Liver (tissue), 3 donors: ENCODE results near the gene ABHD12B.

ENCODE experiments used
- EGR1 ChIP-seq, 2 donors: IDR thresholded peaks; 2 replicates each; pipeline ENCODE4 v1.6.1; 2016 to 2018; ENCODE audit warnings: antibody characterized with exemption in 2 of 2, low read depth in 2 of 2
- HNF4A ChIP-seq, 2 donors: conservative IDR thresholded peaks; 2 replicates each; pipeline ENCODE4 v1.6.1; 2016; ENCODE audit warnings: antibody characterized with exemption in 2 of 2, mild to moderate bottlenecking in 2 of 2
- RAD21 ChIP-seq, 2 donors: IDR thresholded peaks; 2 replicates each; pipeline ENCODE4 v1.6.1; 2016; ENCODE audit warnings: antibody characterized with exemption in 2 of 2, mild to moderate bottlenecking in 2 of 2
- SP1 ChIP-seq: IDR thresholded peaks from 2 replicates; pipeline ENCODE4 v1.6.1; 2018; ENCODE audit warnings: antibody characterized with exemption, mild to moderate bottlenecking
- TAF1 ChIP-seq: conservative IDR thresholded peaks from 2 replicates; pipeline ENCODE4 v1.6.1; 2016; ENCODE audit warnings: antibody characterized with exemption, mild to moderate bottlenecking
- YY1 ChIP-seq: IDR thresholded peaks from 2 replicates; pipeline ENCODE4 v1.6.1; 2016; ENCODE audit warnings: antibody characterized with exemption, mild to moderate bottlenecking
- ZBTB33 ChIP-seq: IDR thresholded peaks from 2 replicates; pipeline ENCODE4 v1.6.1; 2016; ENCODE audit warnings: antibody characterized with exemption
- TF ChIP-seq, protein P1 (sequence below): IDR thresholded peaks from 2 replicates; pipeline ENCODE4 v1.6.1; 2016; ENCODE audit warnings: antibody characterized with exemption
- TF ChIP-seq, protein P2 (sequence below): IDR thresholded peaks from 2 replicates; pipeline ENCODE4 v1.6.1; 2016; ENCODE audit warnings: antibody characterized with exemption
- TF ChIP-seq, protein P3 (sequence below): fragments of 150-350 bp; IDR thresholded peaks from 2 replicates; pipeline ENCODE4 v1.5.1; 2017; ENCODE audit warnings: improper control_type of control experiment, low read depth, low read length; ENCODE audit not compliant: missing input control
- TF ChIP-seq, protein P4 (sequence below): IDR thresholded peaks from 2 replicates; pipeline ENCODE4 v1.6.1; 2016; ENCODE audit warnings: antibody characterized with exemption, mild to moderate bottlenecking
- donor health status: healthy.
- donor health status: healthy.

DNA sequence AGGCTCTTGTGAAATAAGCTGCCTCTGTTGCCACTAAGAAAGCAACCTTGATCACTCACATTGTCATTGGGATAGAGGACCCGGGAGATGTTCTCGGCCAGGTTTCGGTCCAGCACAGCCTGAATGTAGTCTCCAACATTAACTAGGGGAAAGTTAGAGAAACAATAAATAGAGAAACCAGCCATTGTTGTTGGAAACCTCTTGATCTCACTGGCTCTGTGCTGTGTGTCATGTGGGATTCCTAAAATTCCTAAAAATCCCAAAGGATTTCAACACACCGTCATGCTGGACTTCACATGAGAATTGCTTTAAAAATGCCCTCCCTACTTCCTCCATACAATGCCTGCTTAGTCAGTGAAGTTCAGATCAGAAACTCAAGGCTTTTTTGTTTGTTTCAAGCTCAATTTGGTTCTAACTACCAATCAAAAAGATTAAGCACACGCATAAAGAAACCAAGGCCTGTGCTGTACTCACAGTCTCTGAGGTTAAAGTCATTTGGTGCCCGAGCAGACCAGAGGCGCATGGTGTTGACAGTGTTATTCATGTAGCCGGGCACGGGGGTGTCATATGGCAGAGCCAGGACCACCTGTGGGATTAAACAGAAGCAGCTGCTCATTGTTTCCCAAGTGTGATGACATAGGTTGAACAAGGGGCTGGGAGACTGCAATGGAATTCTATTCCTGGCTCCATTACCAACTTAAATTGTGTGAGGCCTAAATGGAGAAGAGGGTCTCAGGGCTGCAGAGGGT lies 48.8 kb downstream of the ABHD12B start:
- TF ChIP-seq, protein P1, sequence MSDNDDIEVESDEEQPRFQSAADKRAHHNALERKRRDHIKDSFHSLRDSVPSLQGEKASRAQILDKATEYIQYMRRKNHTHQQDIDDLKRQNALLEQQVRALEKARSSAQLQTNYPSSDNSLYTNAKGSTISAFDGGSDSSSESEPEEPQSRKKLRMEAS = no peak
- TF ChIP-seq YY1 (no peak), HNF4A (conservative IDR thresholded peaks at IDR 0.05) (peak; percentile 10), RAD21 (IDR thresholded peaks at IDR 0.05) (no peak), EGR1 (IDR thresholded peaks at IDR 0.05; ENCODE audit: low read depth in 2 of 2) (no peak), ZBTB33 (no peak), TAF1 (no peak), SP1 (no peak)
- TF ChIP-seq, protein P2, sequence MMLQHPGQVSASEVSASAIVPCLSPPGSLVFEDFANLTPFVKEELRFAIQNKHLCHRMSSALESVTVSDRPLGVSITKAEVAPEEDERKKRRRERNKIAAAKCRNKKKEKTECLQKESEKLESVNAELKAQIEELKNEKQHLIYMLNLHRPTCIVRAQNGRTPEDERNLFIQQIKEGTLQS = no peak
- TF ChIP-seq, protein P3, sequence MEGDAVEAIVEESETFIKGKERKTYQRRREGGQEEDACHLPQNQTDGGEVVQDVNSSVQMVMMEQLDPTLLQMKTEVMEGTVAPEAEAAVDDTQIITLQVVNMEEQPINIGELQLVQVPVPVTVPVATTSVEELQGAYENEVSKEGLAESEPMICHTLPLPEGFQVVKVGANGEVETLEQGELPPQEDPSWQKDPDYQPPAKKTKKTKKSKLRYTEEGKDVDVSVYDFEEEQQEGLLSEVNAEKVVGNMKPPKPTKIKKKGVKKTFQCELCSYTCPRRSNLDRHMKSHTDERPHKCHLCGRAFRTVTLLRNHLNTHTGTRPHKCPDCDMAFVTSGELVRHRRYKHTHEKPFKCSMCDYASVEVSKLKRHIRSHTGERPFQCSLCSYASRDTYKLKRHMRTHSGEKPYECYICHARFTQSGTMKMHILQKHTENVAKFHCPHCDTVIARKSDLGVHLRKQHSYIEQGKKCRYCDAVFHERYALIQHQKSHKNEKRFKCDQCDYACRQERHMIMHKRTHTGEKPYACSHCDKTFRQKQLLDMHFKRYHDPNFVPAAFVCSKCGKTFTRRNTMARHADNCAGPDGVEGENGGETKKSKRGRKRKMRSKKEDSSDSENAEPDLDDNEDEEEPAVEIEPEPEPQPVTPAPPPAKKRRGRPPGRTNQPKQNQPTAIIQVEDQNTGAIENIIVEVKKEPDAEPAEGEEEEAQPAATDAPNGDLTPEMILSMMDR = no peak
- TF ChIP-seq, protein P4, sequence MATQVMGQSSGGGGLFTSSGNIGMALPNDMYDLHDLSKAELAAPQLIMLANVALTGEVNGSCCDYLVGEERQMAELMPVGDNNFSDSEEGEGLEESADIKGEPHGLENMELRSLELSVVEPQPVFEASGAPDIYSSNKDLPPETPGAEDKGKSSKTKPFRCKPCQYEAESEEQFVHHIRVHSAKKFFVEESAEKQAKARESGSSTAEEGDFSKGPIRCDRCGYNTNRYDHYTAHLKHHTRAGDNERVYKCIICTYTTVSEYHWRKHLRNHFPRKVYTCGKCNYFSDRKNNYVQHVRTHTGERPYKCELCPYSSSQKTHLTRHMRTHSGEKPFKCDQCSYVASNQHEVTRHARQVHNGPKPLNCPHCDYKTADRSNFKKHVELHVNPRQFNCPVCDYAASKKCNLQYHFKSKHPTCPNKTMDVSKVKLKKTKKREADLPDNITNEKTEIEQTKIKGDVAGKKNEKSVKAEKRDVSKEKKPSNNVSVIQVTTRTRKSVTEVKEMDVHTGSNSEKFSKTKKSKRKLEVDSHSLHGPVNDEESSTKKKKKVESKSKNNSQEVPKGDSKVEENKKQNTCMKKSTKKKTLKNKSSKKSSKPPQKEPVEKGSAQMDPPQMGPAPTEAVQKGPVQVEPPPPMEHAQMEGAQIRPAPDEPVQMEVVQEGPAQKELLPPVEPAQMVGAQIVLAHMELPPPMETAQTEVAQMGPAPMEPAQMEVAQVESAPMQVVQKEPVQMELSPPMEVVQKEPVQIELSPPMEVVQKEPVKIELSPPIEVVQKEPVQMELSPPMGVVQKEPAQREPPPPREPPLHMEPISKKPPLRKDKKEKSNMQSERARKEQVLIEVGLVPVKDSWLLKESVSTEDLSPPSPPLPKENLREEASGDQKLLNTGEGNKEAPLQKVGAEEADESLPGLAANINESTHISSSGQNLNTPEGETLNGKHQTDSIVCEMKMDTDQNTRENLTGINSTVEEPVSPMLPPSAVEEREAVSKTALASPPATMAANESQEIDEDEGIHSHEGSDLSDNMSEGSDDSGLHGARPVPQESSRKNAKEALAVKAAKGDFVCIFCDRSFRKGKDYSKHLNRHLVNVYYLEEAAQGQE = peak; percentile 48
